ENCODE measurements around the gene NLN. TPM values are rescaled to one million over a fixed set of nuclear protein-coding genes. Genes with fewer than 3 reads are reported as not detected.
A peak's percentile ranks its signal among the peaks of the same experiment; 100 is the strongest.

Gene NLN
- total and polyA plus RNA-seq, 9 of the 15 experiments (the other 6 are each of a cell fraction or from before 2014, with no cell fraction given): 6.9 to 45.2 (median 28.8) TPM

DNA sequence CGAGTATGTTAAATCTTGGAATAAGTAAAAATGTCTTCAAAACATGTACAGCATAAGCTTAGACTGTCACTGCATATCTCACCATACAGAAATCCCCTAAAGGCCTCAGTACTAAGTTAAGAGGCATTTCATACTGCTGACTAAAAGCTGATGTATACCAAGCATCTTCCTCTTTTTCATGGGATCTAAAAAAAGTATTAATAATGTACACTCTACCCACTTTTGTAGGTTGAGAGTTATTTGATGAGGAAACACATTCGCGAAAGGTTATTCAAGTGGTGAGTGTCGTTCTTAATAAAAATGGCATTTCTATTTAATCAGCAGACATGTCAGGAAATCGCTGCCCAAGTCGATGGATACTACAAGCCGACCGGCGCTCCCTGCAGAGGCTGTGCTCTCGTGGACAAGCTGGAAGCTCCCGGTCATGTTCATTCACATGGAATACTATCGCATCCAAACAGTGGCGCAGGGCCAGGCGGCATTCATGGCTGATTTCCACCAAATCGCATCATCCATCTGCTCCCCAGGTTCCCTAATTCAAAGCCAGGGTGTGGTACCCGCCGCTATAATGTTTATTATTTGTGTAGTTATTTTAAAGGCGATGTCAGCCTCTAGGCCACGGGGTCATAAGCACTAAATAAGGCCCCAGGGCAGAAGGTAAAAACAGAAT is 820 bp upstream of the NLN start (continued):
- TF ChIP-seq, protein P1, sequence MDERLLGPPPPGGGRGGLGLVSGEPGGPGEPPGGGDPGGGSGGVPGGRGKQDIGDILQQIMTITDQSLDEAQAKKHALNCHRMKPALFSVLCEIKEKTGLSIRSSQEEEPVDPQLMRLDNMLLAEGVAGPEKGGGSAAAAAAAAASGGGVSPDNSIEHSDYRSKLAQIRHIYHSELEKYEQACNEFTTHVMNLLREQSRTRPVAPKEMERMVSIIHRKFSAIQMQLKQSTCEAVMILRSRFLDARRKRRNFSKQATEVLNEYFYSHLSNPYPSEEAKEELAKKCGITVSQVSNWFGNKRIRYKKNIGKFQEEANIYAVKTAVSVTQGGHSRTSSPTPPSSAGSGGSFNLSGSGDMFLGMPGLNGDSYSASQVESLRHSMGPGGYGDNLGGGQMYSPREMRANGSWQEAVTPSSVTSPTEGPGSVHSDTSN (CRISPR knock-in tag; IDR thresholded peaks at IDR 0.05; ENCODE audit: low read depth): no peak
- TF ChIP-seq, protein P1 (tag; conservative IDR thresholded peaks at IDR 0.05; ENCODE audit: low read depth): no peak
- TF ChIP-seq, protein P2, sequence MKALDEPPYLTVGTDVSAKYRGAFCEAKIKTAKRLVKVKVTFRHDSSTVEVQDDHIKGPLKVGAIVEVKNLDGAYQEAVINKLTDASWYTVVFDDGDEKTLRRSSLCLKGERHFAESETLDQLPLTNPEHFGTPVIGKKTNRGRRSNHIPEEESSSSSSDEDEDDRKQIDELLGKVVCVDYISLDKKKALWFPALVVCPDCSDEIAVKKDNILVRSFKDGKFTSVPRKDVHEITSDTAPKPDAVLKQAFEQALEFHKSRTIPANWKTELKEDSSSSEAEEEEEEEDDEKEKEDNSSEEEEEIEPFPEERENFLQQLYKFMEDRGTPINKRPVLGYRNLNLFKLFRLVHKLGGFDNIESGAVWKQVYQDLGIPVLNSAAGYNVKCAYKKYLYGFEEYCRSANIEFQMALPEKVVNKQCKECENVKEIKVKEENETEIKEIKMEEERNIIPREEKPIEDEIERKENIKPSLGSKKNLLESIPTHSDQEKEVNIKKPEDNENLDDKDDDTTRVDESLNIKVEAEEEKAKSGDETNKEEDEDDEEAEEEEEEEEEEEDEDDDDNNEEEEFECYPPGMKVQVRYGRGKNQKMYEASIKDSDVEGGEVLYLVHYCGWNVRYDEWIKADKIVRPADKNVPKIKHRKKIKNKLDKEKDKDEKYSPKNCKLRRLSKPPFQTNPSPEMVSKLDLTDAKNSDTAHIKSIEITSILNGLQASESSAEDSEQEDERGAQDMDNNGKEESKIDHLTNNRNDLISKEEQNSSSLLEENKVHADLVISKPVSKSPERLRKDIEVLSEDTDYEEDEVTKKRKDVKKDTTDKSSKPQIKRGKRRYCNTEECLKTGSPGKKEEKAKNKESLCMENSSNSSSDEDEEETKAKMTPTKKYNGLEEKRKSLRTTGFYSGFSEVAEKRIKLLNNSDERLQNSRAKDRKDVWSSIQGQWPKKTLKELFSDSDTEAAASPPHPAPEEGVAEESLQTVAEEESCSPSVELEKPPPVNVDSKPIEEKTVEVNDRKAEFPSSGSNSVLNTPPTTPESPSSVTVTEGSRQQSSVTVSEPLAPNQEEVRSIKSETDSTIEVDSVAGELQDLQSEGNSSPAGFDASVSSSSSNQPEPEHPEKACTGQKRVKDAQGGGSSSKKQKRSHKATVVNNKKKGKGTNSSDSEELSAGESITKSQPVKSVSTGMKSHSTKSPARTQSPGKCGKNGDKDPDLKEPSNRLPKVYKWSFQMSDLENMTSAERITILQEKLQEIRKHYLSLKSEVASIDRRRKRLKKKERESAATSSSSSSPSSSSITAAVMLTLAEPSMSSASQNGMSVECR (CRISPR knock-in tag; IDR thresholded peaks at IDR 0.05): no peak
- no peak for TF ChIP-seq FOXJ2 (tag; IDR thresholded peaks at IDR 0.05)
- no peak for TF ChIP-seq MEIS2 (IDR thresholded peaks at IDR 0.05; ENCODE audit: partially characterized antibody)
- TF ChIP-seq WHSC1 (IDR thresholded peaks at IDR 0.05; ENCODE audit: low read length): no peak
- no peak for TF ChIP-seq NUFIP1 (IDR thresholded peaks at IDR 0.05; ENCODE audit: partially characterized antibody)
- TF ChIP-seq ZNF764 (CRISPR knock-in tag; IDR thresholded peaks at IDR 0.05; ENCODE audit: low read depth): no peak
- TF ChIP-seq IRF2 (CRISPR knock-in tag; IDR thresholded peaks at IDR 0.05): no peak
- TF ChIP-seq, protein P3, sequence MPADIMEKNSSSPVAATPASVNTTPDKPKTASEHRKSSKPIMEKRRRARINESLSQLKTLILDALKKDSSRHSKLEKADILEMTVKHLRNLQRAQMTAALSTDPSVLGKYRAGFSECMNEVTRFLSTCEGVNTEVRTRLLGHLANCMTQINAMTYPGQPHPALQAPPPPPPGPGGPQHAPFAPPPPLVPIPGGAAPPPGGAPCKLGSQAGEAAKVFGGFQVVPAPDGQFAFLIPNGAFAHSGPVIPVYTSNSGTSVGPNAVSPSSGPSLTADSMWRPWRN (IDR thresholded peaks at IDR 0.05; ENCODE audit: low read depth): no peak
- TF ChIP-seq ZNF444 (CRISPR knock-in tag; IDR thresholded peaks at IDR 0.05): no peak
- TF ChIP-seq SRSF9 (IDR thresholded peaks at IDR 0.05; ENCODE audit: borderline replicate concordance, low read depth, low read length): no peak
- no peak for TF ChIP-seq PHF20 (IDR thresholded peaks at IDR 0.05; ENCODE audit: partially characterized antibody)
- TF ChIP-seq, protein P4, sequence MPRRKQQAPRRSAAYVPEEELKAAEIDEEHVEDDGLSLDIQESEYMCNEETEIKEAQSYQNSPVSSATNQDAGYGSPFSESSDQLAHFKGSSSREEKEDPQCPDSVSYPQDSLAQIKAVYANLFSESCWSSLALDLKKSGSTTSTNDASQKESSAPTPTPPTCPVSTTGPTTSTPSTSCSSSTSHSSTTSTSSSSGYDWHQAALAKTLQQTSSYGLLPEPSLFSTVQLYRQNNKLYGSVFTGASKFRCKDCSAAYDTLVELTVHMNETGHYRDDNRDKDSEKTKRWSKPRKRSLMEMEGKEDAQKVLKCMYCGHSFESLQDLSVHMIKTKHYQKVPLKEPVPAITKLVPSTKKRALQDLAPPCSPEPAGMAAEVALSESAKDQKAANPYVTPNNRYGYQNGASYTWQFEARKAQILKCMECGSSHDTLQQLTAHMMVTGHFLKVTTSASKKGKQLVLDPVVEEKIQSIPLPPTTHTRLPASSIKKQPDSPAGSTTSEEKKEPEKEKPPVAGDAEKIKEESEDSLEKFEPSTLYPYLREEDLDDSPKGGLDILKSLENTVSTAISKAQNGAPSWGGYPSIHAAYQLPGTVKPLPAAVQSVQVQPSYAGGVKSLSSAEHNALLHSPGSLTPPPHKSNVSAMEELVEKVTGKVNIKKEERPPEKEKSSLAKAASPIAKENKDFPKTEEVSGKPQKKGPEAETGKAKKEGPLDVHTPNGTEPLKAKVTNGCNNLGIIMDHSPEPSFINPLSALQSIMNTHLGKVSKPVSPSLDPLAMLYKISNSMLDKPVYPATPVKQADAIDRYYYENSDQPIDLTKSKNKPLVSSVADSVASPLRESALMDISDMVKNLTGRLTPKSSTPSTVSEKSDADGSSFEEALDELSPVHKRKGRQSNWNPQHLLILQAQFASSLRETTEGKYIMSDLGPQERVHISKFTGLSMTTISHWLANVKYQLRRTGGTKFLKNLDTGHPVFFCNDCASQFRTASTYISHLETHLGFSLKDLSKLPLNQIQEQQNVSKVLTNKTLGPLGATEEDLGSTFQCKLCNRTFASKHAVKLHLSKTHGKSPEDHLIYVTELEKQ (CRISPR knock-in tag; IDR thresholded peaks at IDR 0.05): no peak
- TF ChIP-seq CTBP1 (IDR thresholded peaks at IDR 0.05; ENCODE audit: borderline replicate concordance): peak; percentile 58; the same call in 1 of the 2 replicates
- no peak for TF ChIP-seq ZNF217 (CRISPR knock-in tag; IDR thresholded peaks at IDR 0.05)
- TF ChIP-seq ZNF263 (CRISPR knock-in tag; IDR thresholded peaks at IDR 0.05; ENCODE audit: borderline replicate concordance): no peak
- no peak for TF ChIP-seq TAF9B (IDR thresholded peaks at IDR 0.05; ENCODE audit: partially characterized antibody)
